HCT116 (cell line): ENCODE measurements around the gene PTPRQ. TPM values are rescaled to one million over a fixed set of nuclear protein-coding genes. Genes with fewer than 3 reads are reported as not detected.

Experiments
- ATAC-seq: fragments of 200-7000 bp; cut with Tn5 transposase; 2 replicates; pipeline ENCODE4 v1.9.1; 2020; ENCODE audit warnings: mild to moderate bottlenecking, moderate library complexity
- BruUV-seq: library from RNA; stranded (reverse); fragments of 400-500 nt; replicated peaks from 2 replicates; lab custom pipeline; 2021; lab: Mats Ljungman, UMichigan
- CTCF ChIA-PET: fragments of 300-600 bp; sonication (Branson Sonifier 250); formaldehyde crosslinking; loops from one replicate; lab custom pipeline; 2021; ENCODE audit warnings: antibody characterized with exemption; lab: Charles Lee
- POLR2A ChIA-PET: fragments of 300-600, 350-600 bp; sonication (Branson Sonifier 250); formaldehyde crosslinking; loops from one replicate; lab custom pipeline; 2021; ENCODE audit warnings: antibody characterized with exemption; lab: Charles Lee
- RAD21 ChIA-PET, 2 experiments: fragments of 300-600 bp; sonication (Branson Sonifier 250); formaldehyde crosslinking; loops; one replicate each; lab custom pipeline; 2023; ENCODE audit warnings: low total read pairs in 2 of 2; ENCODE audit not compliant: uncharacterized antibody in 2 of 2, unreplicated experiment in 2 of 2, low non-redundant PET in 1 of 2; lab: Charles Lee
- DNase-seq: peaks from one replicate; pipeline ENCODE4 v3.0.0-alpha.2; 2010; ENCODE audit warnings: low read depth, low spot score
- H2AFZ ChIP-seq: fragments of 200-600 bp; shearing (Covaris generic), sonication (generic); 2 replicates; pipeline ENCODE4 v1.6.1; 2017; ENCODE audit warnings: low read depth, mixed run types, mixed read lengths, antibody characterized with exemption, low read length; ENCODE audit not compliant: poor library complexity, severe bottlenecking
- H3K27ac ChIP-seq: 2 replicates; pipeline ENCODE4 v1.5.1; 2012; ENCODE audit warnings: low read depth, low read length
- H3K27me3 ChIP-seq: fragments of 200-600 bp; sonication (generic); 2 replicates; pipeline ENCODE4 v1.6.1; 2016; ENCODE audit warnings: mixed run types, low read length, mixed read lengths; ENCODE audit not compliant: insufficient read depth
- H3K36me3 ChIP-seq, 2 experiments: fragments of 200-500 bp in 1 of 2; fragments of 200-600 bp in 1 of 2; sonication (Bioruptor generic) in 1 of 2; sonication (generic) in 1 of 2; 2 replicates each; pipeline versions ENCODE4 v1.5.1 to v1.6.1; 2014 to 2016; ENCODE audit warnings: low read length in 2 of 2, inconsistent platforms in 1 of 2, mixed read lengths in 1 of 2, mixed run types in 1 of 2; ENCODE audit not compliant: insufficient read depth in 2 of 2, control insufficient read depth in 1 of 2
- H3K4me1 ChIP-seq, 2 experiments: fragments of 200-600 bp in 1 of 2; sonication (generic) in 1 of 2; 2 replicates each; pipeline versions ENCODE4 v1.5.1 to v1.6.1; 2012 to 2017; ENCODE audit warnings: low read length in 2 of 2, inconsistent platforms in 1 of 2, mild to moderate bottlenecking in 1 of 2, mixed read lengths in 1 of 2, mixed run types in 1 of 2, moderate library complexity in 1 of 2; ENCODE audit not compliant: insufficient read depth in 2 of 2, control insufficient read depth in 1 of 2
- H3K4me2 ChIP-seq: fragments of 200-600 bp; sonication (generic); 2 replicates; pipeline ENCODE4 v1.6.1; 2017; ENCODE audit warnings: mixed run types, low read length, mixed read lengths
- H3K4me3 ChIP-seq, 2 experiments: fragments of 200-600 bp in 1 of 2; sonication (generic) in 1 of 2; replicated peaks in 1 of 2; 2 replicates each; pipeline ENCODE4 v1.5.1; 2011 to 2016; ENCODE audit warnings: low read length in 2 of 2, control low read depth in 1 of 2, low read depth in 1 of 2, mild to moderate bottlenecking in 1 of 2, mixed read lengths in 1 of 2, mixed run types in 1 of 2
- H3K79me2 ChIP-seq: fragments of 200-600 bp; sonication (generic); 2 replicates; pipeline ENCODE4 v1.6.1; 2017; ENCODE audit warnings: mild to moderate bottlenecking, mixed run types, low read length, moderate library complexity, mixed read lengths; ENCODE audit not compliant: insufficient read depth
- H3K9ac ChIP-seq: fragments of 200-600 bp; sonication (generic); 2 replicates; pipeline ENCODE4 v1.6.1; 2016; ENCODE audit warnings: low read length, mixed read lengths
- H3K9me2 ChIP-seq: fragments of 200-600 bp; sonication (generic), shearing (Covaris generic); 2 replicates; pipeline ENCODE4 v1.6.1; 2017; ENCODE audit warnings: mixed run types, mild to moderate bottlenecking, moderate library complexity; ENCODE audit not compliant: insufficient read depth
- H3K9me3 ChIP-seq, 2 experiments: fragments of 200-500 bp in 1 of 2; fragments of 200-600 bp in 1 of 2; sonication (Bioruptor generic) in 1 of 2; sonication (generic) in 1 of 2; 2 replicates each; pipeline ENCODE4 v1.6.1; 2014 to 2017; ENCODE audit warnings: low read length in 2 of 2, mixed read lengths in 2 of 2, inconsistent platforms in 1 of 2, low read depth in 1 of 2, mild to moderate bottlenecking in 1 of 2, mixed run types in 1 of 2, moderate library complexity in 1 of 2; ENCODE audit not compliant: control insufficient read depth in 1 of 2, insufficient read depth in 1 of 2
- H4K20me1 ChIP-seq: fragments of 200-600 bp; sonication (generic), shearing (Covaris generic); 2 replicates; pipeline ENCODE4 v1.6.1; 2017; ENCODE audit warnings: mixed run types, mild to moderate bottlenecking, moderate library complexity; ENCODE audit not compliant: insufficient read depth
- CBX3 ChIP-seq: IDR thresholded peaks from 2 replicates; pipeline ENCODE4 v1.6.1; 2012; ENCODE audit warnings: low read depth
- EGR1 ChIP-seq: IDR thresholded peaks from 2 replicates; pipeline ENCODE4 v1.6.1; 2012; ENCODE audit warnings: low read depth
- EZH2 ChIP-seq: fragments of 200-600 bp; sonication (generic); IDR thresholded peaks from 2 replicates; pipeline ENCODE4 v1.6.1; 2017; ENCODE audit warnings: antibody characterized with exemption, mixed run types
- EZH2phosphoT487 ChIP-seq: fragments of 200-600 bp; IDR thresholded peaks from 2 replicates; pipeline ENCODE4 v1.6.1; 2018; ENCODE audit warnings: antibody characterized with exemption, borderline replicate concordance
- FOSL1 ChIP-seq: IDR thresholded peaks from 2 replicates; pipeline ENCODE4 v1.6.1; 2012; ENCODE audit warnings: low read depth
- JUND ChIP-seq: IDR thresholded peaks from 2 replicates; pipeline ENCODE4 v1.6.1; 2012
- POLR2AphosphoS5 ChIP-seq: IDR thresholded peaks from 2 replicates; pipeline ENCODE4 v1.6.1; 2011; ENCODE audit warnings: mild to moderate bottlenecking, low read depth, low read length, moderate library complexity
- TCF7L2 ChIP-seq: IDR thresholded peaks from 2 replicates; pipeline ENCODE4 v1.7.0; 2011; ENCODE audit warnings: borderline replicate concordance, inconsistent platforms; ENCODE audit not compliant: insufficient read depth, insufficient read length; ENCODE audit errors: extremely low read depth
- ZFX ChIP-seq: fragments of 450-650 bp; IDR thresholded peaks from 2 replicates; pipeline ENCODE4 v1.6.1; 2017
- intact Hi-C: fragments of 100-400 bp; cut with micrococcal nuclease; formaldehyde crosslinking; loops from 2 replicates; pipeline ENCODE4 v1.10.0; 2022
- total RNA-seq: library from RNA; stranded (reverse); gene quantifications from one replicate; pipeline ENCODE4 v1.2.1, GENCODE V29; 2021; ENCODE audit not compliant: unreplicated experiment
- TF ChIP-seq, protein P1 (sequence below): IDR thresholded peaks from 2 replicates; pipeline ENCODE4 v1.6.1; 2012

The PTPRQ gene
- total RNA-seq, 1 experiment from 2014 or later = not detected

DNA sequence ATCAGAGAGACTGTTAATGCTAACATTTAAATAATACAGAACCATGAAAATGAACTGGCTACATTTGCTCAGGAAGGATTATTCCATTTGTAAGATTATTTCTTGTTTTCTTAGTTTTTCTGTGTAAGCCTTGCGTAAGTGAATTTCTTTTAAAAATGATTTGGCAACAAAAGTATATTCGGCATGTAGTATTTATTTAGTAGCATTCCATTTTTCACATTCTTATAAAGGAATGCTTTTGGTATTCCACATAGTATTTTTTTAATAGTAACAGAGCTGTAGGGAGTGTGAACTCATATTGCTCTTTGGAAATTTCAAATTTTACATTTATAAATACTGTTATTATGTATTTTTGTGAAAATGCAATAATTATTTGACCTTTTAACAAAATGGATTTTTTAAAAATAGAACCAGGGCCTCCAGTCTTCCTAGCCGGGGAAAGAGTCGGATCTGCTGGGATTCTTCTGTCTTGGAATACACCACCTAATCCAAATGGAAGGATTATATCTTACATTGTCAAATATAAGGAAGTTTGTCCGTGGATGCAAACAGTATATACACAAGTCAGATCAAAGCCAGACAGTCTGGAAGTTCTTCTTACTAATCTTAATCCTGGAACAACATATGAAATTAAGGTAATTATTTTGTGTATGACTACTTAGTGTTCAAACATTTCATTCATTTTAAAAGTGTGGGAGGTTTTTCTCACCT is 1.2 kb downstream of the PTPRQ start:
- Histone ChIP-seq H2AFZ (no peak overlapping the region), H3K9ac (no peak overlapping the region), H3K27me3 (no peaks in the 10 kb centered on the region), H3K36me3 (no peaks in the 10 kb centered on the region), H4K20me1 (no peaks in the 10 kb centered on the region), H3K27ac (no peak overlapping the region), H3K9me2 (no peaks in the 10 kb centered on the region), H3K4me2 (no peak overlapping the region), H3K79me2 (no peaks in the 10 kb centered on the region), H3K4me3 (no peak overlapping the region), H3K4me1 (no peaks in the 10 kb centered on the region), H3K9me3 (no peaks in the 10 kb centered on the region)
- no peak for DNase-seq
- RAD21 ChIA-PET = no interaction called here
- POLR2A ChIA-PET = no interaction called here
- no TSS peak for BruUV-seq
- CTCF ChIA-PET = no interaction called here
- ATAC-seq = no peak
- TF ChIP-seq, protein P1, sequence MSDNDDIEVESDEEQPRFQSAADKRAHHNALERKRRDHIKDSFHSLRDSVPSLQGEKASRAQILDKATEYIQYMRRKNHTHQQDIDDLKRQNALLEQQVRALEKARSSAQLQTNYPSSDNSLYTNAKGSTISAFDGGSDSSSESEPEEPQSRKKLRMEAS = no peak
- TF ChIP-seq CBX3 (no peak), ZFX (no peak), TCF7L2 (no peak), JUND (no peak)
- intact Hi-C loops = no loop called here

DNA sequence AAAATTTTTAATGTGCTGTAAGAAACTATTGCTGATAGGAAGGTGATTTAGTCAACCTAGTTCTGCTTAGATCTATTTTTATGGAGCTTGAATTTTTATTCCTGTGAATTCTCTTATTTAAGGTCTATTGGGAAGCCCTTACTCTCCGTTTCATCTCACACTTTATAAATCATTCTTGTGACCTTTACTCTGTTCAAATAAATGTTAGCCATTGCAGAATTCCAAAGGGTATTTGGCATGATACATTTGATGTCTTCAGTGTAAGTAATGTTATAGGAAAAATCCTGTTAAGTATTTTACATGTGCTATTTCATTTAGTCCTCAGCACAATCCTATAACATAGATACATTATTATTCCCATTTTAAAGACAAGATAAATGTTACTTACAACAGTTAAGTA is 12.5 kb downstream of the PTPRQ start:
- BruUV-seq = no TSS peak
- Histone ChIP-seq H2AFZ (no peak overlapping the region), H3K79me2 (no peaks in the 10 kb centered on the region), H4K20me1 (no peaks in the 10 kb centered on the region), H3K36me3 (no peaks in the 10 kb centered on the region), H3K27ac (no peak overlapping the region), H3K4me2 (no peak overlapping the region), H3K9ac (no peak overlapping the region), H3K9me3 (no peaks in the 10 kb centered on the region), H3K4me3 (no peak overlapping the region), H3K4me1 (no peaks in the 10 kb centered on the region), H3K9me2 (no peaks in the 10 kb centered on the region), H3K27me3 (no peaks in the 10 kb centered on the region)
- ChIA-PET CTCF (interaction anchor here (1.1 kb wide), 1 partner anchor 176 kb away, joined by 3 read pairs; no protein-coding TSS in a partner anchor), RAD21 (no interaction called here), POLR2A (no interaction called here)
- no peak for ATAC-seq
- DNase-seq = no peak
- TF ChIP-seq TCF7L2 = no peak
- no peak for TF ChIP-seq EZH2
- TF ChIP-seq EZH2phosphoT487 = no peak
- no peak for TF ChIP-seq CBX3
- no peak for TF ChIP-seq FOSL1
- TF ChIP-seq POLR2AphosphoS5 = no peak
- TF ChIP-seq EGR1 = no peak
- TF ChIP-seq ZFX = no peak
- intact Hi-C loops = no loop called here
